CD14-positive monocyte (primary cell): Measurements from ENCODE around the gene LAMC3. TPM values are rescaled to one million over a fixed set of nuclear protein-coding genes. Genes with fewer than 3 reads are reported as not detected.

Experiments used
- DNase-seq, 3 donors: peaks; one replicate each; pipeline ENCODE4 v3.0.0-alpha.2; 2011 to 2022
- H2AFZ ChIP-seq: 2 replicates; pipeline ENCODE4 v1.6.0; 2012; ENCODE audit warnings: mild to moderate bottlenecking, low read depth, low read length, inconsistent platforms; ENCODE audit not compliant: insufficient read depth, poor library complexity, severe bottlenecking
- H3K27ac ChIP-seq, 2 donors: 1 replicate in 1 of 2; 2 replicates in 1 of 2; pipeline ENCODE4 v1.5.1; 2012 to 2013; ENCODE audit warnings: low read length in 2 of 2, control low read depth in 1 of 2, inconsistent platforms in 1 of 2, low read depth in 1 of 2, mild to moderate bottlenecking in 1 of 2
- H3K27me3 ChIP-seq, 2 donors: one replicate each; pipeline versions ENCODE4 v1.6.0 to v1.6.1; 2011 to 2013; ENCODE audit warnings: low read length in 2 of 2; ENCODE audit not compliant: control insufficient read depth in 2 of 2, insufficient read depth in 2 of 2
- H3K36me3 ChIP-seq, 2 donors: replicated peaks in 1 of 2; 1 replicate in 1 of 2; 2 replicates in 1 of 2; pipeline versions ENCODE4 v1.5.1 to v1.6.1; 2012 to 2013; ENCODE audit warnings: low read length in 2 of 2, control low read depth in 1 of 2, inconsistent platforms in 1 of 2, mild to moderate bottlenecking in 1 of 2; ENCODE audit not compliant: insufficient read depth in 2 of 2, control insufficient read depth in 1 of 2
- H3K4me1 ChIP-seq, 2 donors: 1 replicate in 1 of 2; 2 replicates in 1 of 2; pipeline versions ENCODE4 v1.5.1 to v1.6.1; 2012 to 2013; ENCODE audit warnings: low read length in 2 of 2, control low read depth in 1 of 2, inconsistent platforms in 1 of 2, mild to moderate bottlenecking in 1 of 2, moderate library complexity in 1 of 2; ENCODE audit not compliant: insufficient read depth in 2 of 2, control insufficient read depth in 1 of 2
- H3K4me2 ChIP-seq: replicated peaks from 2 replicates; pipeline ENCODE3; 2012; ENCODE audit warnings: low read length, moderate library complexity, mild to moderate bottlenecking; ENCODE audit not compliant: poor library complexity, severe bottlenecking; ENCODE audit errors: extremely low read depth
- H3K4me3 ChIP-seq, 3 experiments: fragments of 200-600 bp in 1 of 3; sonication (generic) in 1 of 3; replicated peaks in 1 of 3; 1 replicate in 2 of 3; 2 replicates in 1 of 3; pipeline ENCODE4 v1.5.1; 2011 to 2013; ENCODE audit warnings: low read length in 3 of 3, mild to moderate bottlenecking in 3 of 3, control low read depth in 2 of 3, low read depth in 2 of 3, inconsistent platforms in 1 of 3, moderate library complexity in 1 of 3
- H3K79me2 ChIP-seq: 2 replicates; pipeline ENCODE4 v1.6.0; 2012; ENCODE audit warnings: mild to moderate bottlenecking, control low read depth, inconsistent platforms, low read length, moderate library complexity; ENCODE audit not compliant: insufficient read depth
- H3K9ac ChIP-seq: 2 replicates; pipeline ENCODE4 v1.6.0; 2017; ENCODE audit warnings: low read length, mild to moderate bottlenecking; ENCODE audit not compliant: insufficient read depth, poor library complexity, severe bottlenecking
- H3K9me3 ChIP-seq, 2 donors: replicated peaks in 1 of 2; 1 replicate in 1 of 2; 2 replicates in 1 of 2; pipeline versions ENCODE4 v1.5.1 to v1.6.1; 2012 to 2013; ENCODE audit warnings: low read length in 2 of 2, control low read depth in 1 of 2; ENCODE audit not compliant: control insufficient read depth in 1 of 2, insufficient read depth in 1 of 2
- H4K20me1 ChIP-seq: 2 replicates; pipeline ENCODE4 v1.6.0; 2012; ENCODE audit warnings: mild to moderate bottlenecking, low read length, control low read depth, moderate library complexity; ENCODE audit not compliant: insufficient read depth
- H3K27ac Mint-ChIP-seq, 7 donors: one replicate each; pipeline ENCODE4 v1.8.0; 2020; ENCODE audit warnings: mild to moderate bottlenecking in 7 of 7, mixed read lengths in 7 of 7, moderate library complexity in 6 of 7, inconsistent platforms in 2 of 7
- H3K27me3 Mint-ChIP-seq, 3 donors: one replicate each; pipeline ENCODE4 v1.8.0; 2021 to 2022; ENCODE audit warnings: low read depth in 3 of 3, mild to moderate bottlenecking in 3 of 3, mixed read lengths in 3 of 3, moderate library complexity in 3 of 3, inconsistent platforms in 1 of 3
- H3K36me3 Mint-ChIP-seq, 2 donors: one replicate each; pipeline ENCODE4 v1.8.0; 2020; ENCODE audit warnings: mixed read lengths in 2 of 2, inconsistent platforms in 1 of 2, mild to moderate bottlenecking in 1 of 2
- H3K4me1 Mint-ChIP-seq: one replicate; pipeline ENCODE4 v1.8.0; 2020; ENCODE audit warnings: mild to moderate bottlenecking, mixed read lengths
- H3K4me3 Mint-ChIP-seq, 2 donors: one replicate each; pipeline ENCODE4 v1.8.0; 2020; ENCODE audit warnings: mild to moderate bottlenecking in 2 of 2, mixed read lengths in 2 of 2, moderate library complexity in 1 of 2
- H3K9me3 Mint-ChIP-seq, 7 donors: one replicate each; pipeline ENCODE4 v1.8.0; 2020 to 2022; ENCODE audit warnings: mixed read lengths in 7 of 7, mild to moderate bottlenecking in 6 of 7, moderate library complexity in 6 of 7, inconsistent platforms in 2 of 7
- WGBS: methylation state at CpG from one replicate; pipeline ENCODE4 v1.1.5; 2013; ENCODE audit warnings: missing lambda C conversion rate; ENCODE audit not compliant: insufficient coverage; 5-methylcytosine and 5-hydroxymethylcytosine counted together
- intact Hi-C, 2 donors: fragments of 100-400 bp; cut with micrococcal nuclease; formaldehyde crosslinking; loops; one replicate each; pipeline versions ENCODE4 v1.15.0 to v1.15.1; 2023
- polyA plus RNA-seq, 3 donors: library from polyadenylated mRNA; depleted of rRNA in 1 of 3; unstranded in 2 of 3; stranded (reverse) in 1 of 3; fragments of 300-500 nt in 2 of 3; fragments of >200 nt in 1 of 3; fragmentation: Illumina TruSeq in 2 of 3; gene quantifications; 1 replicate in 2 of 3; 2 replicates in 1 of 3; pipeline ENCODE4 v1.2.3, GENCODE V29; 2012 to 2021
- TF ChIP-seq, protein P1 (sequence below): fragments of 200-600 bp; IDR thresholded peaks from one replicate; pipeline ENCODE4 v1.8.0; 2022; ENCODE audit warnings: antibody characterized with exemption, mild to moderate bottlenecking

Gene LAMC3
- polyA plus RNA-seq, 3 donors = 0.19 TPM; not detected in 2

DNA sequence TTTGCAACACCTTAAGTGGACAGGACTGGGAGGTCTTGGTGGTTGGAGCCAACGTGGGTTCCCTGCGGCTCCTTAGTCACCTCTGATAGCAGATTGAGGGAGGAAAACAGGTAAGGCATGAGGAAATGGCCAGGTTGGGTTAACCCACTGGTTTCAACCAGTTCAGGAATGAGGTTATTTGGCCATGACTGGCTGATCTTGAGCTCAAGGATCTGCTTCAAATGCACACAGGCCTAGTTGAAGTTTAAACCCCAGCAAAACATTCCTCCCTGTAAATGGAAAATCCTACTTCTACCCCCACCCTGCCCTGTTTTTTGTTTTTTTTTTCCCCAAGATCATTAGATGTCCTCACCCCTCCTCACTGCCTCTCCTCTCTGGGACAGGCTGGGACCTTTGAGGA, 113.2 kb downstream of the LAMC3 start:
- Mint-ChIP-seq H3K4me1 (peaks cover 15% of the 10 kb centered on the region), H3K27ac (peak overlapping the region in 1 of 7 donors; percentile 33), H3K9me3 (peaks cover 0 to 1% (median 0%) of the 10 kb centered on the region in 7 donors), H3K4me3 (no peak overlapping the region), H3K36me3 (no peaks in the 10 kb centered on the region), H3K27me3 (peaks cover 4 to 7% (median 6%) of the 10 kb centered on the region in 3 donors)
- Histone ChIP-seq H3K4me3 (no peak overlapping the region), H4K20me1 (no peaks in the 10 kb centered on the region), H3K4me1 (peaks cover 13 to 19% of the 10 kb centered on the region in 2 donors), H3K27ac (no peak overlapping the region), H3K27me3 (no peaks in the 10 kb centered on the region), H3K79me2 (peaks cover 17% of the 10 kb centered on the region), H2AFZ (no peak overlapping the region), H3K9me3 (no peaks in the 10 kb centered on the region), H3K36me3 (peaks cover 0 to 4% of the 10 kb centered on the region in 2 donors), H3K4me2 (no peak overlapping the region), H3K9ac (no peak overlapping the region)
- 94% methylated on average over 2 of the region's 2 CpGs for WGBS
- intact Hi-C loops = no loop called here
- TF ChIP-seq, protein P1, sequence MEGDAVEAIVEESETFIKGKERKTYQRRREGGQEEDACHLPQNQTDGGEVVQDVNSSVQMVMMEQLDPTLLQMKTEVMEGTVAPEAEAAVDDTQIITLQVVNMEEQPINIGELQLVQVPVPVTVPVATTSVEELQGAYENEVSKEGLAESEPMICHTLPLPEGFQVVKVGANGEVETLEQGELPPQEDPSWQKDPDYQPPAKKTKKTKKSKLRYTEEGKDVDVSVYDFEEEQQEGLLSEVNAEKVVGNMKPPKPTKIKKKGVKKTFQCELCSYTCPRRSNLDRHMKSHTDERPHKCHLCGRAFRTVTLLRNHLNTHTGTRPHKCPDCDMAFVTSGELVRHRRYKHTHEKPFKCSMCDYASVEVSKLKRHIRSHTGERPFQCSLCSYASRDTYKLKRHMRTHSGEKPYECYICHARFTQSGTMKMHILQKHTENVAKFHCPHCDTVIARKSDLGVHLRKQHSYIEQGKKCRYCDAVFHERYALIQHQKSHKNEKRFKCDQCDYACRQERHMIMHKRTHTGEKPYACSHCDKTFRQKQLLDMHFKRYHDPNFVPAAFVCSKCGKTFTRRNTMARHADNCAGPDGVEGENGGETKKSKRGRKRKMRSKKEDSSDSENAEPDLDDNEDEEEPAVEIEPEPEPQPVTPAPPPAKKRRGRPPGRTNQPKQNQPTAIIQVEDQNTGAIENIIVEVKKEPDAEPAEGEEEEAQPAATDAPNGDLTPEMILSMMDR = no peak
- no peak for DNase-seq

GRCh38 chr9:131125038-131125287, 116.0 kb downstream of the LAMC3 start:
- H3K79me2 ChIP-seq = peaks cover 26% of the 10 kb centered on the region
- no peak for DNase-seq
- 5% methylated on average over 2 of the region's 7 CpGs for WGBS
- peak overlapping the region; percentile 75 to 97 for H3K27ac ChIP-seq
- intact Hi-C loops = loop anchor here in 1 of 2 donors (5.0 kb wide), 2 partner anchors 413 to 433 kb away; partner anchors contain the start of gene EXOSC2
- no peaks in the 10 kb centered on the region for H3K27me3 ChIP-seq
- Mint-ChIP-seq H3K9me3 (peaks cover 0 to 1% (median 0%) of the 10 kb centered on the region in 7 donors), H3K4me3 (peak overlapping the region; percentile 96 to 97), H3K4me1 (peaks cover 13% of the 10 kb centered on the region), H3K36me3 (peaks cover 25 to 27% of the 10 kb centered on the region in 2 donors), H3K27ac (peak overlapping the region; percentile 95 to 98 (median 96)), H3K27me3 (peaks cover 1 to 2% (median 2%) of the 10 kb centered on the region in 3 donors)
- no peaks in the 10 kb centered on the region for H3K9me3 ChIP-seq
- TF ChIP-seq, protein P1 = no peak
- H3K36me3 ChIP-seq = peaks cover 27 to 32% of the 10 kb centered on the region in 2 donors
- peak overlapping the region; percentile 97 for H2AFZ ChIP-seq
- peaks cover 12 to 19% of the 10 kb centered on the region in 2 donors for H3K4me1 ChIP-seq
- H3K9ac ChIP-seq = peak overlapping the region; percentile 94
- H3K4me2 ChIP-seq = peak overlapping the region; percentile 91
- H3K4me3 ChIP-seq = peak overlapping the region; percentile 70 to 97 (median 70)
- H4K20me1 ChIP-seq = no peaks in the 10 kb centered on the region
